GM18498 (cell line): ENCODE results near the gene SPSB3.
"Not testable (repeated sequence)": the region's sequence is repeated elsewhere in the genome, so short reads cannot be mapped to it uniquely, and the experiment has no call there.

ENCODE experiments used
- ATAC-seq: cut with Tn5 transposase; IDR thresholded peaks from one replicate; pipeline ENCODE4 v1.9.1; 2021; ENCODE audit warnings: mild to moderate bottlenecking, moderate library complexity; ENCODE audit not compliant: unreplicated experiment

Gene SPSB3

DNA sequence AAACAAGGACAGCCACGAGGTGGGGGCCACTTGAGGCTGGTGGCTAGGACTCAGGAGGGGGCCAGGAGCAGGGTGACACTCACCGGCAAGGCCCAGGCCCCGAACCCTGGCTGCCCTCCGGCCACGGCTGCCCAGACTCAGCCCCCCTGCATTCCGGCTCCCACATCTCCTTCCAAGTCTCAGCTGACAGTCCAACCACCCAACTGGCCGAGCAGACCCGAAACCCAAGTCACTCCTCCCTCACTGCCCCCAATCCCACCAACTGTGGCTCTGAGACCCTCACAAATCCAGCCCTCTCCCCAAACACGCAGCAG is 34.9 kb upstream of the SPSB3 start:
- ATAC-seq: no peak

GRCh38 chr16:1816396-1817275 is 34.3 kb upstream of the SPSB3 start:
- ATAC-seq: no peak

DNA sequence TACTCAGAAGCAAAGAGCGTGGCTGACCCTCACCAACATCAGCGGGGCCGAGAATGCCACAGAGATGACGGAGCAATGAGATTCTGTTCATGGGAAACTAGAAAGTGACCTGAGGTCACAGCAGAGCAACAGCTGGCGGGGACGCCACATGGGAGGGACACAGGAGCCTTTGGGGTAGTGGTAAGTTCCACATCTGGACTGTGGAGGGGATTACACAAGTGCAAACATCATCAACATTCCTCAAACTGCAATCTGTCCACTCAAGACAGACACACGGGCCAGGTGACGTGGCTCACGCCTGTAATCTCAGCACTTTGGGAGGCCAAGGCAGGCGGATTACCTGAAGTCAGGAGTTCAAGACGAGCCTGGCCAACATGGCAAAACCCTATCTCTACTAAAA is 33.1 kb upstream of the SPSB3 start:
- no peak for ATAC-seq

GRCh38 chr16:1812732-1813163 is 30.4 kb upstream of the SPSB3 start:
- ATAC-seq: no peak

GRCh38 chr16:1810536-1810935 is 28.2 kb upstream of the SPSB3 start:
- ATAC-seq: no peak

- ATAC-seq: no peak
Measured at GRCh38 chr16:1810106-1810505, 27.7 kb upstream of the SPSB3 start.

- no peak for ATAC-seq
Measured at GRCh38 chr16:1809281-1809801, 27.0 kb upstream of the SPSB3 start.

DNA sequence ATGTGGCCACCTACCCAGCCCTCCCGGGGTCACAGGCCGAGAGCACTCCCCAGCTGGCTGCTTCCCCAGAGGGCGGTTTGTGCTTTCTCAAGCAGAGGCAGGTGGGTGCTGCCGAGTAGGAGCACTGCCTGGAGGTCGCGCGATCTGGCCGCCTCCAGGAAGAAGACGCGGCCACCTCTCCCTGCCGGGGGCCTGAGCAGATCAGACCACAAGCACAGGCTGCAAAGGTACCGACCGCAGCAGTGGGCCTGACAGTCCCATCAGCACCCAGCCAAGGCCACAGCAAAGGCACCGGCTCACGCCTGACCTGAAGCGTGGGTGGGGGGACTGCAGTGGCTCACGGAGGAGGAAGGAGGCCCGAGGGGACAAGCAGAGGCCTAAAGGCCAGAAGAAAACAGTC is 26.3 kb upstream of the SPSB3 start:
- ATAC-seq: no peak

- ATAC-seq: no peak
Measured at GRCh38 chr16:1807626-1808025, 25.3 kb upstream of the SPSB3 start.

DNA sequence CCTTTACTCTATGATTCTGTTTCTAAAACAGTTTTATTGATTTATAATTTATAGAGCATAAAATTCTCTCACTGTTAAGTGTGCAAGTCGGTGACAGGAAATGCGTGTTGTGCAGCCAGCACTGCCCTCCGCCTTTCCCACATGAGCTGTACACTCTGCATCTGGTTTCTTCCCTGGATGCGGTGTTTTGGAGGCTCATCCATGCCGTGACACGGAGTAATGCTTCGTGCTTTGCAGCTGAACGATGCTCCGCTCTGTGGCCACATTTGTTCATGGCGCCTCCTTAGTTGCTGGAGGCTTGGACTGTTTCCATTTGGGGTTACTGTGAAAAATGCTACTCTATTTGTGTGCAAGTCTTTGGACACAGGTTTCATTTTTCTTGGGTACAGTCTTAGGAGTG is 18.3 kb upstream of the SPSB3 start:
- ATAC-seq: no peak

GRCh38 chr16:1799263-1799662 is 16.9 kb upstream of the SPSB3 start:
- ATAC-seq: not testable (repeated sequence)

- ATAC-seq: no peak
Measured at GRCh38 chr16:1794908-1795666, 12.7 kb upstream of the SPSB3 start.

- no peak for ATAC-seq
Measured at GRCh38 chr16:1794221-1794871, 12.0 kb upstream of the SPSB3 start.

- no peak for ATAC-seq
Measured at GRCh38 chr16:1793578-1794220, 11.3 kb upstream of the SPSB3 start, which contains the start of gene IGFALS. Gene IGFALS (minus strand): TSS chr16:1793705. CDS start chr16:1793652, 53 bp downstream.

DNA sequence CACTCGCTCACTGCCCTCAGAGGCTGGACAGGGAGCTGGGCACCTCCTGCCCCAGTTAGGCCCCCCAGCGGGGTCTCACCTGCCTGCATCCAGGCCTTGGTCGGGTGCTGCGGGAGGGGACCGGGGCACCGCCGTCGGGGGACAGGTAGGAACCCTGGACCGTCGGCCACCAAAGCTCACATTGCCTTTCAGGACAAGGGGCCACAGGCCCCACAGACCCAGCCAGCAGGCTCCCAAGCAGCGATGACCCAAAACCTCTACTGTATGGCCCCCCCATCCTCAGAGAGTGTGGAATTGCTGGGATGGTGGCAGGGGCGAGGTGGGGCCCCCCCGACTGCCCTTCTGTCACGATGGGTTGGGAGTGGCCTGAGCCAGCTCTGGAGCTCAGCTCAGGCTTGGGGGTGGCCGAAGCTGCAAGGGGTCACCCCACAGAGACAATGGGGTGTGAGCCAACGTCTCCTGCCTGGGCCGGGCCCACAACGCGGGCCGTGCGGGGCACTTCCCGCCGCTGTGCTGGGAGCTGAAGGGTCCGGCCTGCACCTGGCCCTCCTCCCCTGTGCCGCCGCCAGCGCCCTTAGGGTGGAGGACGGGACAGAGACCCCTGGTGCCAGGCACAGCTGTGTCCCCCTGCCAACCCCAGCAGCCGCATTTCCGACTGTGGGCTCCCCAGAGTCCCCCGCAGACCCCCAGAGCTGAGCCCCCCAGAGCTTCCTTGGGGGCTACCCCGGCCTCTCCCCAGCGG is 10.6 kb upstream of the SPSB3 start:
- ATAC-seq: no peak

GRCh38 chr16:1791943-1792812 is 9.8 kb upstream of the SPSB3 start:
- ATAC-seq: no peak

GRCh38 chr16:1791256-1791942 is 9.0 kb upstream of the SPSB3 start:
- no peak for ATAC-seq

- no peak for ATAC-seq
Measured at GRCh38 chr16:1790611-1791255, 8.4 kb upstream of the SPSB3 start.
